Stimulated activated CD4-positive, alpha-beta T cell treated with anti-CD3 and anti-CD28 coated beads, Interleukin-1b, Interleukin-23, amount 100 ng/mL, for 4 hours (primary cell): Measurements from ENCODE around the gene NFKBIE.
A peak's percentile ranks its signal among the peaks of the same experiment; 100 is the strongest.

Experiments used
- DNase-seq, 2 donors: peaks; one replicate each; pipeline ENCODE4 v3.0.0-alpha.2; 2020; ENCODE audit warnings: low read depth in 2 of 2

Gene NFKBIE

GRCh38 chr6:44297063-44298038, 32.0 kb upstream of the NFKBIE start:
- peak; percentile 30 to 56 for DNase-seq

- no peak for DNase-seq
Observed at GRCh38 chr6:44294832-44295791, 29.8 kb upstream of the NFKBIE start.

- no peak for DNase-seq
Observed at GRCh38 chr6:44292661-44293365, 27.5 kb upstream of the NFKBIE start.

- no peak for DNase-seq
Observed at GRCh38 chr6:44291841-44292240, 26.5 kb upstream of the NFKBIE start.

- DNase-seq: no peak
Observed at GRCh38 chr6:44289726-44290260, 24.4 kb upstream of the NFKBIE start.

- DNase-seq: no peak
Observed at GRCh38 chr6:44286747-44287146, 21.4 kb upstream of the NFKBIE start.

GRCh38 chr6:44286285-44286565, 20.9 kb upstream of the NFKBIE start:
- DNase-seq: no peak

- DNase-seq: no peak
Observed at GRCh38 chr6:44285552-44286284, 20.4 kb upstream of the NFKBIE start.

- no peak for DNase-seq
Observed at GRCh38 chr6:44284867-44285266, 19.5 kb upstream of the NFKBIE start.

- no peak for DNase-seq
Observed at GRCh38 chr6:44284121-44284520, 18.8 kb upstream of the NFKBIE start.

- DNase-seq: no peak
Observed at GRCh38 chr6:44278774-44279697, 13.7 kb upstream of the NFKBIE start.

GRCh38 chr6:44278315-44278714, 13.0 kb upstream of the NFKBIE start:
- no peak for DNase-seq

GRCh38 chr6:44277763-44278162, 12.4 kb upstream of the NFKBIE start:
- no peak for DNase-seq

- no peak for DNase-seq
Observed at GRCh38 chr6:44276667-44277640, 11.6 kb upstream of the NFKBIE start.

- DNase-seq: no peak
Observed at GRCh38 chr6:44275749-44276648, 10.6 kb upstream of the NFKBIE start.

GRCh38 chr6:44275271-44275748, 10.0 kb upstream of the NFKBIE start:
- no peak for DNase-seq

GRCh38 chr6:44273617-44274016, 8.3 kb upstream of the NFKBIE start:
- no peak for DNase-seq
